Lung microvascular endothelial cell (primary cell): Measurements from ENCODE around the gene MMGT1. TPM values are rescaled to one million over a fixed set of nuclear protein-coding genes. Genes with fewer than 3 reads are reported as not detected.
"Not testable (repeated sequence)": the region's sequence is repeated elsewhere in the genome, so short reads cannot be mapped to it uniquely, and the experiment has no call there.

ENCODE experiments used
- DNase-seq, 2 donors: peaks; one replicate each; pipeline versions ENCODE4 v3.0.0 to v3.0.0-alpha.2; 2010; ENCODE audit warnings: low read depth in 2 of 2
- total RNA-seq: library from RNA; depleted of rRNA; stranded (reverse); fragments of >200 nt; gene quantifications from 2 replicates; pipeline ENCODE4 v1.2.1, GENCODE V29; 2014

MMGT1 gene
- total RNA-seq, 1 donor from 2014 or later: 6.2 TPM

DNA sequence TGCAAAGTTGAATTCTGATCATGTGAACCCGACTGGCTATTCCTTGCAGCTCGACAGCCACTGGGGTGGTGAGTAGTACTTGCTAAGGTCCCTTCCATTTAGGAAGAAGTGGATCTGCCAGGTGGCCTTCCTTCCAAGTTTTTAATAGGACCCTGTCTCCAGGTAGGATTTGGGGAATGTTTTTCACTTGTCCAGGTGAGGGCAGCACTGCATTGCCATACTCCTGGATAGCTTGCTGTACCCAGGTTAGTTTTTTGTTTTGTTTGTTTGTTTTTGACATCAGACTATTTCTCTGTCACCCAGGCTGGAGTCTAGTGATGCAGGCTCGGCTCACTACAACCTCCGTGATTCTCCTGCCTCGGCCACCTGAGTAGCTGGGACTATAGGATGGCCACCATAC, 50.4 kb downstream of the MMGT1 start:
- peak; percentile 1 to 21 for DNase-seq

DNA sequence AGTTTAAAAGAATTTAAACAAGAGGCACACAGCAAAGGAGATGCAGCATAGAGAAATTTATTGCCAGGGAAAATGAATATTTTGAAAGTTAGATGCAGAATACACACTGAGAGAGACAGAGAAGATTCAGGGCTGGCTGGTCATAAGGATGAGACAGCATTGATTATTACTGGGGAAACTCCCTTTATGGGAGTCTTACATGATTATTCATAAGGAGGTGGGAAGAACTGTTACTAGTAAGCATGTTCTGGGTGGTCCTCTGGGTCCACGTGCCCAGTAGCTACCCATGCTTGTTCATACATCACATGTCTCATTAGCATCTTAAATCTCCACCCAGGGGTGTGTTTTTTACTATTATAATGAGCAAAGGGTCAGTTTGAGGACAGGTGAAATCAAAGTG, 53.3 kb downstream of the MMGT1 start:
- not testable (repeated sequence) for DNase-seq

- DNase-seq: no peak
Measured at GRCh38 chrX:135914404-135914803, 59.4 kb downstream of the MMGT1 start.

Other genes starting within 250 kb of the MMGT1 start
- not detected in 2 replicates for gene CT45A3, start 205.8 kb downstream of the MMGT1 start, total RNA-seq
- gene CT45A5, start 188.5 kb downstream of the MMGT1 start, total RNA-seq: not detected in 2 replicates
- gene CT45A6, start 171.2 kb downstream of the MMGT1 start, total RNA-seq: not detected in 2 replicates
- gene CT45A2, start 154.0 kb downstream of the MMGT1 start, total RNA-seq: not detected in 2 replicates
- not detected in 2 replicates for gene CT45A7, start 136.7 kb downstream of the MMGT1 start, total RNA-seq
- gene CT45A8, start 119.5 kb downstream of the MMGT1 start, total RNA-seq: not detected in 2 replicates
- not detected in 2 replicates for gene CT45A9, start 102.2 kb downstream of the MMGT1 start, total RNA-seq
- gene CT45A10, start 80.5 kb downstream of the MMGT1 start, total RNA-seq: not detected in 2 replicates
- gene SAGE1, start 80.3 kb downstream of the MMGT1 start, total RNA-seq: not detected in 2 replicates
- gene SLC9A6, start 11.4 kb upstream of the MMGT1 start, total RNA-seq: 12.9 and 14.5 TPM in 2 replicates
- 82.2 and 122 TPM in 2 replicates for gene FHL1, start 173.5 kb upstream of the MMGT1 start, total RNA-seq